Left renal cortex interstitium (tissue), 4 donors: ENCODE data around the gene ZNF543. TPM values are rescaled to one million over a fixed set of nuclear protein-coding genes. Genes with fewer than 3 reads are reported as not detected.
"Not testable (repeated sequence)": the region's sequence is repeated elsewhere in the genome, so short reads cannot be mapped to it uniquely, and the experiment has no call there.

Experiments
- DNase-seq, 4 donors: peaks; one replicate each; pipeline ENCODE4 v3.0.0-alpha.2; 2013; ENCODE audit warnings: low read depth in 4 of 4, low spot score in 2 of 4, missing footprints in 1 of 4
- polyA plus RNA-seq, 4 donors: library from polyadenylated mRNA; unstranded; fragments of 120-200 nt; gene quantifications; one replicate each; pipeline ENCODE4 v1.2.1, GENCODE V29; 2013; ENCODE audit not compliant: insufficient read length in 4 of 4

ZNF543 gene
- polyA plus RNA-seq, 4 donors, result 8.3 to 9.2 (median 8.7) TPM

GRCh38 chr19:57317503-57317902 is 2.8 kb upstream of the ZNF543 start:
- DNase-seq, result no peak

GRCh38 chr19:57319869-57320179 is 448 bp upstream of the ZNF543 start:
- peak in 2 of 4 donors; percentile 13 to 28 for DNase-seq

GRCh38 chr19:57321116-57321515 is 844 bp downstream of the ZNF543 start:
- DNase-seq, result no peak

GRCh38 chr19:57321751-57322150 is 1.5 kb downstream of the ZNF543 start:
- DNase-seq, result no peak

DNA sequence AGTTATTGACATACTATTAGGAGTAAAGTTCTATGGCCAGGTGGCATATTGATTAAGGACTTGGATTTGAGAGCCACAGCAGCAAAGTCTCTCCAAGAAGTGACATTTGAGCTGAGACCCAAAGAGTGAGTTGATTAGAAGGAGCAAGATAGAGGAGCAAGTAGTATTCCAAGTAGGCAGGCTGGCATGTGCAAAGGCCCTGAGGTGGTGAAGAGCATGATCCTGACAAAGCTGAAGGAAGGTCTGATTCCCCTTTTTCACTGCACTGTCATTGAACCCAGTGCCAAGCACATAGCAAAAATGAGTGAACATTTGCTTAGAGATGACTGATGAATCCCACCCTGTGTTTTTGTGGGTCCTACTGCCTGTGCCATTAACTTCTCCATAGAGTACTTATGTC is 4.7 kb downstream of the ZNF543 start:
- no peak for DNase-seq

GRCh38 chr19:57327993-57328392 is 7.7 kb downstream of the ZNF543 start:
- DNase-seq, result no peak

GRCh38 chr19:57334191-57334590 is 13.9 kb downstream of the ZNF543 start:
- no peak for DNase-seq

- no peak for DNase-seq
Observed at GRCh38 chr19:57338877-57339276, 18.6 kb downstream of the ZNF543 start.

DNA sequence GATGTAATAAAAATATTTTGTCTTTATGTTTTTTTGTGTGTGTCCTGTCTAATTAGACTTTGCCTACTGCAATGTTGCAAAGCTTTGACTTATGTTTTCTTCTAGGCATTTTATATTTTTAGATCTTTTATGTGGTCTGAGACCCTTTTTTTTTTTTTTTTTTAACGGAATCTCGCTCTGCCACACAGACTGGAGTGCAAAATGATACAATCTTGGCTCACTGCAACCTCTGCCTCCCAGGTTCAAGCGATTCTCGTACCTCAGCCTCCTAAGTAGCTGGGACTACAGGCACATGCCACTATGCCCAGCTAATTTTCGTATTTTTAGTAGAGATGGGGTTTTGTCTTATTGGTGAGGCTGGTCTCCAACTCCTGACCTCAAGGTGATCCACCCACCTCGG is 22.3 kb downstream of the ZNF543 start:
- no peak for DNase-seq

DNA sequence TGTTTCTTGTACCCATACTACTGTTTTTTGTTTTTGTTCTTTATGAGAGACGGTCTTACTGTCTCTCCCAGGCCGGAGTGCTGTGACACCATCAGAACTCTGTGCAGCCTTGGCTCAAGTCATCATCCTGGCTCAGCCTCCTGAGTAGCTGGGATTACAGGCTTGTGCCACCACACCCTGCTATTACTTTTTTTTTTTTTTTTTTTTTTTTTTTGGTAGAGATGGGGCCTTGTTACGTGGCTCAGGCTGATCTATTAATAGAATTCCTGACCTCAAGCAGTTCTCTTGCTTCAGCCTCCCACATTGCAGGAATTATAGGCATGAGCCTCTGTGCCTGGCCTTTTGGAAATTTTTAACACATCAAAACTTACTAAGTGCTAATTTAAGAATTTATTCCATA is 27.9 kb downstream of the ZNF543 start:
- no peak for DNase-seq

GRCh38 chr19:57350877-57351805 is 30.9 kb downstream of the ZNF543 start, which contains the start of gene ZNF304:
Gene ZNF304 (plus strand): TSS chr19:57351271. CDS start chr19:57351665, 394 bp downstream.
- peak; percentile 72 to 93 (median 80) for DNase-seq

- no peak for DNase-seq
Observed at GRCh38 chr19:57351867-57352266, 31.6 kb downstream of the ZNF543 start.

GRCh38 chr19:57355916-57356315 is 35.6 kb downstream of the ZNF543 start:
- no peak for DNase-seq

DNA sequence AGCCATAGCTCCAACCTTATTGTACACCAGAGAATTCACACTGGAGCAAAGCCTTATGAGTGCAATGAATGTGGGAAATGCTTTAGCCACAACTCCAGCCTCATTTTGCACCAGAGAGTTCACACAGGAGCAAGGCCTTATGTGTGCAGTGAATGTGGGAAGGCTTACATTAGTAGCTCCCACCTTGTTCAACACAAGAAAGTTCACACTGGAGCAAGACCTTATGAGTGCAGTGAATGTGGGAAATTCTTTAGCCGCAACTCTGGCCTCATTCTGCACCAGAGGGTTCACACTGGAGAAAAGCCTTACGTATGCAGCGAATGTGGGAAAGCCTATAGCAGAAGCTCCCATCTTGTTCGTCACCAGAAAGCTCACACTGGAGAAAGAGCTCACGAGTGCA is 37.1 kb downstream of the ZNF543 start:
- no peak for DNase-seq

- no peak for DNase-seq
Observed at GRCh38 chr19:57359300-57359699, 39.0 kb downstream of the ZNF543 start.

DNA sequence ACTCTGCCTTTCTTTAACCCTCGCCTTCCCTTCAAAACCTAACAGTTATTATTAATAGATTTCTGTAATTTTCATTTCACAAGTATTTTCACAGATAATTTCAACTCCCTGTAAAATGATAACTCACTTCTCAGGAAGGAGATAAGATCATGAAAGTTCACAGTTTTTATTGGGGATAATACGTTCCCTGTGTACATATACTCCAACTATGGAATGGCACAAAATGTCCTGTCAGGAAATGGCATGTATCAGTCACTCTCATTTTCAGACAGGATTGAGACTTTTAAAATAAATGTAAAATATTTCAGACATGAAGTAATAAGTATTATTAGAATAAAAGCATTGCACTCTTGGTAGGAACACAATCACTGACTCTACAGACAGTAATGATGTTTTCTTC is 42.1 kb downstream of the ZNF543 start:
- no peak for DNase-seq

DNA sequence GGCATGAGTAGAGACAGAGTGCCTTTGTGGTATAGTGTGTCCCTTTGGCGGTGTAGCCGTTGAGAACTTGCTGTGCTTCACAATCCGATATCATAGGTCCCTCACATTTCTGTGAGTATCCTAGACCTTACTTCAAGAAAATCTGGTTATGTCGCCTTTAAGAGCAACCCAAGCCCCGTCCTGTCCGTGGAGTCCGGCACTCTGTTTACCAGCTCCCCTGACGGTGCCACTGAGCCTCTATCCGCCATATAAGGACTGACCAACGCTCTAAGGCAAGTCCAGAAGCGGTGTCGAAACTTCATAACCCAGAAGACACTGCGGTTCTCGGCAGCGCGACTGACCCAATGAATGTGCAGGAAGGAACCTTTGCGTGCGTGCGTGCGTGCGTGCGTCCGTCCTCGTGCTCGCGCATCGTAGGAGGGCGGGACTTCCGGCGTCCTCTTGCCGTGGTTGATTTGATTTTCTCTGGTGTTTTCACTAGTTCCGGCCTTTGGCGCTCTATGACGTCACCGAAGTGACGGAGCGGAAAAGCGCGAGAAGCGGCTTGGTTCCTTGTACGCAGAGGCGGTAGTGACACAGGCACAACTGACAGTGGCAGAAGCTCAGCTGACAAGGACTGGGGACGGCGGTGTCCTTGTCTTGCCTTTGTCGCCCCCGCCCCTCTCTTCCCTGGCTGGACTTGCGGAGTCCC is 42.9 kb downstream of the ZNF543 start, which contains the start of the genes TRAPPC2B and ZNF547:
TSS of gene TRAPPC2B (plus strand) at position 555 of the 691 bp plus-strand sequence. CDS start 1,283 bp downstream, outside the sequence.
TSS of gene ZNF547 (plus strand) at position 555 of the 691 bp plus-strand sequence. CDS start 5,005 bp downstream, outside the sequence.
- peak; percentile 95 to 100 (median 99) for DNase-seq

- DNase-seq, result no peak
Observed at GRCh38 chr19:57363688-57364181, 43.5 kb downstream of the ZNF543 start.

- no peak for DNase-seq
Observed at GRCh38 chr19:57366776-57367175, 46.5 kb downstream of the ZNF543 start.

GRCh38 chr19:57374179-57374578 is 53.9 kb downstream of the ZNF543 start:
- no peak for DNase-seq

DNA sequence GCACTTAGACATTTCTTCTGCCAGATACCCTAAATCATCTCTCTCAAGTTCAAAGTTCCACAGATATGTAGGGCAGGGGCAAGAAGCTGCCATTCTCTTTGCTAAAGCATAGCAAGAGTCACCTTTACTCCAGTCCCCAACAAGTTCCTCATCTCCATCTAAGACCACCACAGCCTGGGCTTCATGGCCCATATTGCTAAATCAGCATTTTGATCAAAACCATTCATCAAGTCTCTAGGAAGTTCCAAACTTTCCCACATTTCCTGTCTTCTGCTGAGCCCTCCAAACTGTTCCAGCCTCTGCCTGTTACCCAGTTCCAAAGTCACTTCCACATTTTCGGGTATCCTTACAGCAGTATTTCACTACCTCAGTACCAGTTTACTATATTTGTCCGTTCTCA is 54.4 kb downstream of the ZNF543 start:
- DNase-seq, result not testable (repeated sequence)
